Placental epithelial cell (primary cell): ENCODE results near the gene HHATL. TPM values are rescaled to one million over a fixed set of nuclear protein-coding genes. Genes with fewer than 3 reads are reported as not detected.

ENCODE experiments used
- total RNA-seq: library from RNA; depleted of rRNA; stranded (reverse); fragments of >200 nt; gene quantifications from 2 replicates; pipeline ENCODE4 v1.2.3, GENCODE V29; 2012

Gene HHATL
- not detected in 2 replicates for total RNA-seq

GRCh38 chr3:42702066-42702951 lies at the start of gene HHATL:
TSS of gene HHATL (minus strand) at chr3:42702798. CDS start at chr3:42700826, 1,972 bp downstream.

GRCh38 chr3:42685363-42685881 lies 17.2 kb downstream of the HHATL start, which contains the start of gene KLHL40:
TSS of gene KLHL40 (plus strand) at chr3:42685537. CDS start at chr3:42685619, 82 bp downstream.

GRCh38 chr3:42653560-42654330 lies 48.9 kb downstream of the HHATL start, which contains the start of gene ZBTB47:
TSS of gene ZBTB47 (plus strand) at chr3:42653697. CDS start at chr3:42658356, 4,659 bp downstream.

Other genes with a start within 250 kb of the HHATL start
- under 0.01 and 0.33 TPM in 2 replicates for gene VIPR1, start 200.2 kb downstream of the HHATL start, total RNA-seq
- 34.9 and 65.2 TPM in 2 replicates for gene SEC22C, start 120.8 kb downstream of the HHATL start, total RNA-seq
- 12.8 and 16.1 TPM in 2 replicates for gene SS18L2, start 111.9 kb downstream of the HHATL start, total RNA-seq
- 97.9 and 124 TPM in 2 replicates for gene NKTR, start 102.1 kb downstream of the HHATL start, total RNA-seq
- gene ZBTB47, start 49.1 kb downstream of the HHATL start, total RNA-seq: 56.9 and 61.3 TPM in 2 replicates
- gene KLHL40, start 17.3 kb downstream of the HHATL start, total RNA-seq: not detected in 2 replicates
- gene CCDC13, start 70.5 kb upstream of the HHATL start, total RNA-seq: 0.11 and 0.79 TPM in 2 replicates
- 80.5 and 181 TPM in 2 replicates for gene HIGD1A, start 101.7 kb upstream of the HHATL start, total RNA-seq
- 58.5 and 83.1 TPM in 2 replicates for gene ACKR2, start 106.6 kb upstream of the HHATL start, total RNA-seq
- not detected in 2 replicates for gene CYP8B1, start 173.1 kb upstream of the HHATL start, total RNA-seq
- 17.1 and 19.6 TPM in 2 replicates for gene ZNF662, start 203.3 kb upstream of the HHATL start, total RNA-seq